Stimulated activated CD4-positive, alpha-beta T cell treated with anti-CD3 and anti-CD28 coated beads, Interleukin-1b, Interleukin-23, amount 100 ng/mL, for 1 hour (primary cell): ENCODE results near the gene CD163.
"Not testable (repeated sequence)": the region's sequence is repeated elsewhere in the genome, so short reads cannot be mapped to it uniquely, and the experiment has no call there.

Experiments
- DNase-seq, 2 donors: peaks; one replicate each; pipeline ENCODE4 v3.0.0-alpha.2; 2020; ENCODE audit warnings: low read depth in 2 of 2

CD163 gene

GRCh38 chr12:7503686-7504415, at the start of gene CD163:
Gene CD163, minus strand, starts transcription at chr12:7503777. Its CDS starts 87 bp downstream, at chr12:7503690.
- no peak for DNase-seq

- DNase-seq: no peak
Observed at GRCh38 chr12:7542813-7543212, 39.2 kb upstream of the CD163 start.

GRCh38 chr12:7542046-7542445, 38.5 kb upstream of the CD163 start:
- DNase-seq: no peak

- DNase-seq: no peak
Observed at GRCh38 chr12:7514416-7514815, 10.8 kb upstream of the CD163 start.

GRCh38 chr12:7512553-7512952, 9.0 kb upstream of the CD163 start:
- no peak for DNase-seq

GRCh38 chr12:7509793-7510470, 6.4 kb upstream of the CD163 start:
- DNase-seq: not testable (repeated sequence)

GRCh38 chr12:7502612-7503011, 965 bp downstream of the CD163 start:
- no peak for DNase-seq

GRCh38 chr12:7501031-7501588, 2.5 kb downstream of the CD163 start:
- DNase-seq: no peak

- DNase-seq: no peak
Observed at GRCh38 chr12:7499636-7500035, 3.9 kb downstream of the CD163 start.

GRCh38 chr12:7498809-7499208, 4.8 kb downstream of the CD163 start:
- no peak for DNase-seq

GRCh38 chr12:7497661-7498060, 5.9 kb downstream of the CD163 start:
- no peak for DNase-seq

GRCh38 chr12:7496451-7496850, 7.1 kb downstream of the CD163 start:
- DNase-seq: no peak

- no peak for DNase-seq
Observed at GRCh38 chr12:7495136-7495535, 8.4 kb downstream of the CD163 start.

- DNase-seq: no peak
Observed at GRCh38 chr12:7493006-7493405, 10.6 kb downstream of the CD163 start.

- no peak for DNase-seq
Observed at GRCh38 chr12:7486512-7486911, 17.1 kb downstream of the CD163 start.

GRCh38 chr12:7485095-7485494, 18.5 kb downstream of the CD163 start:
- no peak for DNase-seq

- no peak for DNase-seq
Observed at GRCh38 chr12:7483343-7483742, 20.2 kb downstream of the CD163 start.

GRCh38 chr12:7479771-7480170, 23.8 kb downstream of the CD163 start:
- DNase-seq: no peak

- DNase-seq: no peak
Observed at GRCh38 chr12:7472060-7472459, 31.5 kb downstream of the CD163 start.

GRCh38 chr12:7460375-7461259, 43.0 kb downstream of the CD163 start:
- DNase-seq: peak in 1 of 2 donors; percentile 23

- DNase-seq: no peak
Observed at GRCh38 chr12:7459973-7460372, 43.6 kb downstream of the CD163 start.

- DNase-seq: no peak
Observed at GRCh38 chr12:7451756-7452155, 51.8 kb downstream of the CD163 start.
